CD14-positive monocyte (primary cell): ENCODE data around the gene ACP7. TPM values are rescaled to one million over a fixed set of nuclear protein-coding genes. Genes with fewer than 3 reads are reported as not detected.
A peak's percentile ranks its signal among the peaks of the same experiment; 100 is the strongest.

Experiments
- DNase-seq, 3 donors: peaks; one replicate each; pipeline ENCODE4 v3.0.0-alpha.2; 2011 to 2022
- H2AFZ ChIP-seq: 2 replicates; pipeline ENCODE4 v1.6.0; 2012; ENCODE audit warnings: mild to moderate bottlenecking, low read depth, low read length, inconsistent platforms; ENCODE audit not compliant: insufficient read depth, poor library complexity, severe bottlenecking
- H3K27ac ChIP-seq, 2 donors: 1 replicate in 1 of 2; 2 replicates in 1 of 2; pipeline ENCODE4 v1.5.1; 2012 to 2013; ENCODE audit warnings: low read length in 2 of 2, control low read depth in 1 of 2, inconsistent platforms in 1 of 2, low read depth in 1 of 2, mild to moderate bottlenecking in 1 of 2
- H3K27me3 ChIP-seq, 2 donors: one replicate each; pipeline versions ENCODE4 v1.6.0 to v1.6.1; 2011 to 2013; ENCODE audit warnings: low read length in 2 of 2; ENCODE audit not compliant: control insufficient read depth in 2 of 2, insufficient read depth in 2 of 2
- H3K36me3 ChIP-seq, 2 donors: replicated peaks in 1 of 2; 1 replicate in 1 of 2; 2 replicates in 1 of 2; pipeline versions ENCODE4 v1.5.1 to v1.6.1; 2012 to 2013; ENCODE audit warnings: low read length in 2 of 2, control low read depth in 1 of 2, inconsistent platforms in 1 of 2, mild to moderate bottlenecking in 1 of 2; ENCODE audit not compliant: insufficient read depth in 2 of 2, control insufficient read depth in 1 of 2
- H3K4me1 ChIP-seq, 2 donors: 1 replicate in 1 of 2; 2 replicates in 1 of 2; pipeline versions ENCODE4 v1.5.1 to v1.6.1; 2012 to 2013; ENCODE audit warnings: low read length in 2 of 2, control low read depth in 1 of 2, inconsistent platforms in 1 of 2, mild to moderate bottlenecking in 1 of 2, moderate library complexity in 1 of 2; ENCODE audit not compliant: insufficient read depth in 2 of 2, control insufficient read depth in 1 of 2
- H3K4me2 ChIP-seq: replicated peaks from 2 replicates; pipeline ENCODE3; 2012; ENCODE audit warnings: low read length, moderate library complexity, mild to moderate bottlenecking; ENCODE audit not compliant: poor library complexity, severe bottlenecking; ENCODE audit errors: extremely low read depth
- H3K4me3 ChIP-seq, 3 experiments: fragments of 200-600 bp in 1 of 3; sonication (generic) in 1 of 3; replicated peaks in 1 of 3; 1 replicate in 2 of 3; 2 replicates in 1 of 3; pipeline ENCODE4 v1.5.1; 2011 to 2013; ENCODE audit warnings: low read length in 3 of 3, mild to moderate bottlenecking in 3 of 3, control low read depth in 2 of 3, low read depth in 2 of 3, inconsistent platforms in 1 of 3, moderate library complexity in 1 of 3
- H3K79me2 ChIP-seq: 2 replicates; pipeline ENCODE4 v1.6.0; 2012; ENCODE audit warnings: mild to moderate bottlenecking, control low read depth, inconsistent platforms, low read length, moderate library complexity; ENCODE audit not compliant: insufficient read depth
- H3K9ac ChIP-seq: 2 replicates; pipeline ENCODE4 v1.6.0; 2017; ENCODE audit warnings: low read length, mild to moderate bottlenecking; ENCODE audit not compliant: insufficient read depth, poor library complexity, severe bottlenecking
- H3K9me3 ChIP-seq, 2 donors: replicated peaks in 1 of 2; 1 replicate in 1 of 2; 2 replicates in 1 of 2; pipeline versions ENCODE4 v1.5.1 to v1.6.1; 2012 to 2013; ENCODE audit warnings: low read length in 2 of 2, control low read depth in 1 of 2; ENCODE audit not compliant: control insufficient read depth in 1 of 2, insufficient read depth in 1 of 2
- H4K20me1 ChIP-seq: 2 replicates; pipeline ENCODE4 v1.6.0; 2012; ENCODE audit warnings: mild to moderate bottlenecking, low read length, control low read depth, moderate library complexity; ENCODE audit not compliant: insufficient read depth
- H3K27ac Mint-ChIP-seq, 7 donors: one replicate each; pipeline ENCODE4 v1.8.0; 2020; ENCODE audit warnings: mild to moderate bottlenecking in 7 of 7, mixed read lengths in 7 of 7, moderate library complexity in 6 of 7, inconsistent platforms in 2 of 7
- H3K27me3 Mint-ChIP-seq, 3 donors: one replicate each; pipeline ENCODE4 v1.8.0; 2021 to 2022; ENCODE audit warnings: low read depth in 3 of 3, mild to moderate bottlenecking in 3 of 3, mixed read lengths in 3 of 3, moderate library complexity in 3 of 3, inconsistent platforms in 1 of 3
- H3K36me3 Mint-ChIP-seq, 2 donors: one replicate each; pipeline ENCODE4 v1.8.0; 2020; ENCODE audit warnings: mixed read lengths in 2 of 2, inconsistent platforms in 1 of 2, mild to moderate bottlenecking in 1 of 2
- H3K4me1 Mint-ChIP-seq: one replicate; pipeline ENCODE4 v1.8.0; 2020; ENCODE audit warnings: mild to moderate bottlenecking, mixed read lengths
- H3K4me3 Mint-ChIP-seq, 2 donors: one replicate each; pipeline ENCODE4 v1.8.0; 2020; ENCODE audit warnings: mild to moderate bottlenecking in 2 of 2, mixed read lengths in 2 of 2, moderate library complexity in 1 of 2
- H3K9me3 Mint-ChIP-seq, 7 donors: one replicate each; pipeline ENCODE4 v1.8.0; 2020 to 2022; ENCODE audit warnings: mixed read lengths in 7 of 7, mild to moderate bottlenecking in 6 of 7, moderate library complexity in 6 of 7, inconsistent platforms in 2 of 7
- WGBS: methylation state at CpG from one replicate; pipeline ENCODE4 v1.1.5; 2013; ENCODE audit warnings: missing lambda C conversion rate; ENCODE audit not compliant: insufficient coverage; 5-methylcytosine and 5-hydroxymethylcytosine counted together
- intact Hi-C, 2 donors: fragments of 100-400 bp; cut with micrococcal nuclease; formaldehyde crosslinking; loops; one replicate each; pipeline versions ENCODE4 v1.15.0 to v1.15.1; 2023
- polyA plus RNA-seq, 3 donors: library from polyadenylated mRNA; depleted of rRNA in 1 of 3; unstranded in 2 of 3; stranded (reverse) in 1 of 3; fragments of 300-500 nt in 2 of 3; fragments of >200 nt in 1 of 3; fragmentation: Illumina TruSeq in 2 of 3; gene quantifications; 1 replicate in 2 of 3; 2 replicates in 1 of 3; pipeline ENCODE4 v1.2.3, GENCODE V29; 2012 to 2021
- TF ChIP-seq, protein P1 (sequence below): fragments of 200-600 bp; IDR thresholded peaks from one replicate; pipeline ENCODE4 v1.8.0; 2022; ENCODE audit warnings: antibody characterized with exemption, mild to moderate bottlenecking

Gene ACP7
- polyA plus RNA-seq, 3 donors, result not detected

DNA sequence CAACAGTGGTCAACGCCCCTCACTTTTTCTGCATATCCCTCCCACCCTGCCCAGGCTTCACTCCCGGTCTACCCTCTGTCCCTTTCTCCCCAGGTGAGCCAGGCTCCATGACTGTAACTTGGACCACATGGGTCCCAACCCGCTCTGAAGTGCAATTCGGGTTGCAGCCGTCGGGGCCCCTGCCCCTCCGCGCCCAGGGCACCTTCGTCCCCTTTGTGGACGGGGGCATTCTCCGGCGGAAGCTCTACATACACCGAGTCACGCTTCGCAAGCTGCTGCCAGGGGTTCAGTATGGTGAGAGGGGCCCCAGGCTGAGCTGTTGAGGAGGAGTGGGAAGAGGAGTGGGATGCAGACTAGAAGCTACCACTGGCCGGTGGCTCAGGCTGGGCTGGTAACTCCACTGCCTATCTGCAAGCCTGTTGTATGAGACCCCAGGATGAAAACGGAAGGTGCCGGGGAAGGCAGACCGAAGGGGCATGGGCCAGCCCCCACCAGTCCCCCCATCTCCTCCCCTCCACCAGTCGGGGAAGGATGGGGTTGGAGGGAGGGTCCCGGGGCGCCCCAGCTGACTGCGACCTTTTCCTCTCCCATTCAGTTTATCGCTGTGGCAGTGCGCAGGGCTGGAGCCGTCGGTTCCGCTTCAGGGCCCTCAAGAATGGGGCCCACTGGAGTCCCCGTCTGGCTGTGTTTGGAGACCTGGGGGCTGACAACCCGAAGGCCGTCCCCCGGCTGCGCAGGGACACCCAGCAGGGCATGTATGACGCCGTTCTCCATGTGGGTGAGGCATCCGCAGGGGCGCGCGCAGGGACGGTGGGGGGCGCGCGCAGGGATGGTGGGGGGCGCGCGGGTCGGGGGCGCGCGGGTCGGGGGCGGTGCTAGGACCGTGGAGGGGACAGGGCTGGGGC, 14.4 kb downstream of the ACP7 start:
- DNase-seq, result no peak
- Mint-ChIP-seq H3K36me3 (no peaks in the 10 kb centered on the region), H3K9me3 (peaks cover 5 to 18% (median 15%) of the 10 kb centered on the region in 7 donors), H3K4me1 (peaks cover 5% of the 10 kb centered on the region), H3K27ac (no peak overlapping the region), H3K27me3 (peaks cover 20 to 29% (median 23%) of the 10 kb centered on the region in 3 donors), H3K4me3 (peak overlapping the region in 1 of 2 donors; percentile 73)
- peaks cover 0 to 4% of the 10 kb centered on the region in 2 donors for H3K9me3 ChIP-seq
- H4K20me1 ChIP-seq, result no peaks in the 10 kb centered on the region
- H3K9ac ChIP-seq, result no peak overlapping the region
- H3K36me3 ChIP-seq, result no peaks in the 10 kb centered on the region
- TF ChIP-seq, protein P1, sequence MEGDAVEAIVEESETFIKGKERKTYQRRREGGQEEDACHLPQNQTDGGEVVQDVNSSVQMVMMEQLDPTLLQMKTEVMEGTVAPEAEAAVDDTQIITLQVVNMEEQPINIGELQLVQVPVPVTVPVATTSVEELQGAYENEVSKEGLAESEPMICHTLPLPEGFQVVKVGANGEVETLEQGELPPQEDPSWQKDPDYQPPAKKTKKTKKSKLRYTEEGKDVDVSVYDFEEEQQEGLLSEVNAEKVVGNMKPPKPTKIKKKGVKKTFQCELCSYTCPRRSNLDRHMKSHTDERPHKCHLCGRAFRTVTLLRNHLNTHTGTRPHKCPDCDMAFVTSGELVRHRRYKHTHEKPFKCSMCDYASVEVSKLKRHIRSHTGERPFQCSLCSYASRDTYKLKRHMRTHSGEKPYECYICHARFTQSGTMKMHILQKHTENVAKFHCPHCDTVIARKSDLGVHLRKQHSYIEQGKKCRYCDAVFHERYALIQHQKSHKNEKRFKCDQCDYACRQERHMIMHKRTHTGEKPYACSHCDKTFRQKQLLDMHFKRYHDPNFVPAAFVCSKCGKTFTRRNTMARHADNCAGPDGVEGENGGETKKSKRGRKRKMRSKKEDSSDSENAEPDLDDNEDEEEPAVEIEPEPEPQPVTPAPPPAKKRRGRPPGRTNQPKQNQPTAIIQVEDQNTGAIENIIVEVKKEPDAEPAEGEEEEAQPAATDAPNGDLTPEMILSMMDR, result no peak
- H3K4me1 ChIP-seq, result peaks cover 4 to 5% of the 10 kb centered on the region in 2 donors
- H3K4me2 ChIP-seq, result no peak overlapping the region
- WGBS, result 24% methylated on average over 27 of the region's 53 CpGs
- H3K79me2 ChIP-seq, result no peaks in the 10 kb centered on the region
- no peak overlapping the region for H3K4me3 ChIP-seq
- no peak overlapping the region for H2AFZ ChIP-seq
- peaks cover 0 to 9% of the 10 kb centered on the region in 2 donors for H3K27me3 ChIP-seq
- no peak overlapping the region for H3K27ac ChIP-seq
- intact Hi-C loops, result no loop called here

GRCh38 chr19:39099341-39099740, 15.2 kb downstream of the ACP7 start:
- 60% methylated on average over 8 of the region's 9 CpGs for WGBS

More at GRCh38 chr19:39099341-39099740, 15.2 kb downstream of the ACP7 start:
- Histone ChIP-seq H3K9me3 (peaks cover 0 to 4% of the 10 kb centered on the region in 2 donors), H3K27ac (no peak overlapping the region), H4K20me1 (no peaks in the 10 kb centered on the region), H3K4me3 (no peak overlapping the region), H3K9ac (no peak overlapping the region), H3K27me3 (peaks cover 0 to 9% of the 10 kb centered on the region in 2 donors), H3K36me3 (no peaks in the 10 kb centered on the region), H3K4me1 (no peaks in the 10 kb centered on the region), H3K79me2 (no peaks in the 10 kb centered on the region), H3K4me2 (no peak overlapping the region), H2AFZ (no peak overlapping the region)
- H3K36me3 Mint-ChIP-seq, result no peaks in the 10 kb centered on the region
- intact Hi-C loops, result no loop called here
- no peak overlapping the region for H3K27ac Mint-ChIP-seq
- H3K27me3 Mint-ChIP-seq, result peaks cover 20 to 28% (median 23%) of the 10 kb centered on the region in 3 donors
- H3K9me3 Mint-ChIP-seq, result peaks cover 5 to 18% (median 13%) of the 10 kb centered on the region in 7 donors
- peak overlapping the region in 1 of 2 donors; percentile 40 for H3K4me3 Mint-ChIP-seq
- TF ChIP-seq, protein P1, result no peak
- H3K4me1 Mint-ChIP-seq, result no peaks in the 10 kb centered on the region
- DNase-seq, result no peak
